Cerebellar cortex (tissue), 1 donor: ENCODE results near the gene NAA60.

ENCODE experiments used
- DNase-seq: peaks from one replicate; pipeline ENCODE4 v3.0.0-alpha.2; 2015; ENCODE audit warnings: low spot score

NAA60 gene

DNA sequence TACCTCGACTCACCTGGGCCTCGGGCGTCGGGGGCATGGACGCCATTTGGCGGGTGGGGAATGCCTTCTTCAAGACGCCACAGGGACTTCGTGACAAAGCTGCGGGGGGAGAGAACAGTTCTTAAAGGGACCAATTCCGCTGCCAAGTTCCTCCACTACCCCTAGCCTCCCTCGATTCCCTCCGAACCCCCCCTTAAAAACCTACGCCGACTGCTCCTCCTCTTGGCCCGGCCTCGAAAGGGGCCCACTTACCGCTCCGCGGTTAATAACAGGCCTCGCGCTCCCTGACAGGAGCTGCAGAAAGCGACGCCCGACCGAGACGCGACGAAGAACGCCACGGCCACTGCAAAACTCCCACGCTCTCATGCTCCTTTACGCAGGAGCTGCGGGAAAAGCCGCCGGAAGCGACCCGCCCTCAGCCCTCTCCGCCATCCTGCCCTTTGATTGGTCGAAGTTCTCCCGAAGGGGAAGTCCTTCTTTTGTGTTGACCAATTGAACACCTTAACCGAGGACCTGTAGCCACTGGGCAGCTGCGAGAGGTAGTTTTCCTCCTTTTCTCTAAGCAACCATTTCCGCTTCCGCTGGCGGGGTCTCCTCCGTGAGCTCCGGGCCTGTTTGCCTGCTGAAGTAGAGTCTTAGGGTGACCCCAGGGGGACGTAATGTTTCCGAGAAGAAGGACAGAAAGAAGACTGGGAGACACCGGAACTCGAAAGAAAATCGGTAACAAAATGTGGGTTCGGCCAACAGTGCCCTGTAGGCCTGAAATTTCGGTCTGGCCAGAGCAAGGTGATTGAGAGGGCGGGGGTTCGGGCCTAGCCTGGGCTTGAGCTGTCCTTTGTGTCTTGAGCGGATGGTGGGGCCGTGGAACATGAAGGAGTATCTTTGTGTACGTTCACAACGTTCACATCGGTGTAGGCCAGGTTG, at the start of gene NAA60, which contains the start of gene ZNF597:
Gene NAA60, plus strand, starts transcription at position 573 of the 924 bp plus-strand sequence. CDS start 32,548 bp downstream, outside the sequence.
Gene ZNF597, minus strand, starts transcription at position 397 of the 924 bp plus-strand sequence. Its CDS starts 351 bp downstream, at position 46.
- DNase-seq = peak; percentile 96

DNA sequence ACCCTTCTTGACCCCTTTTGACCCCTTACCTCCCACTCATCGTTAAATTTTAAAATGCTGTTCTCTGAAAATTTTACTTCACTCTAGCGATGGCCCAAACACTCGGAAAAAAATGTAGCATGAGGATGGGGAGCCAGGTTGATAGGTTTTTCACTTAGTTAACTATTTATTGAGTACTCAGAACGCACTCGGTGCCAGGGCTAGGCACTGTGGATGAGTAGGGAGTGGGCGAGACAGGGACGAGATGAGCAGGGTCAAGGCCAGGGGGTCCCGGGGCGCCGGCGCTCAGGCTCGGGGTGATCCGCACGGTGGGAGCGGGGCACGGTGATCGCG, 43.1 kb upstream of the NAA60 start:
- DNase-seq = no peak

- DNase-seq = peak; percentile 99
These were observed 42.4 kb upstream of the NAA60 start, which contains the start of the genes ZNF174 and ZSCAN32 for GRCh38 chr16:3400779-3401688. Gene ZNF174, plus strand, starts transcription at chr16:3401215. Its CDS starts 790 bp downstream, at chr16:3402005. Gene ZSCAN32, minus strand, starts transcription at chr16:3401004. Its CDS starts 3,447 bp downstream, at chr16:3397557.

DNA sequence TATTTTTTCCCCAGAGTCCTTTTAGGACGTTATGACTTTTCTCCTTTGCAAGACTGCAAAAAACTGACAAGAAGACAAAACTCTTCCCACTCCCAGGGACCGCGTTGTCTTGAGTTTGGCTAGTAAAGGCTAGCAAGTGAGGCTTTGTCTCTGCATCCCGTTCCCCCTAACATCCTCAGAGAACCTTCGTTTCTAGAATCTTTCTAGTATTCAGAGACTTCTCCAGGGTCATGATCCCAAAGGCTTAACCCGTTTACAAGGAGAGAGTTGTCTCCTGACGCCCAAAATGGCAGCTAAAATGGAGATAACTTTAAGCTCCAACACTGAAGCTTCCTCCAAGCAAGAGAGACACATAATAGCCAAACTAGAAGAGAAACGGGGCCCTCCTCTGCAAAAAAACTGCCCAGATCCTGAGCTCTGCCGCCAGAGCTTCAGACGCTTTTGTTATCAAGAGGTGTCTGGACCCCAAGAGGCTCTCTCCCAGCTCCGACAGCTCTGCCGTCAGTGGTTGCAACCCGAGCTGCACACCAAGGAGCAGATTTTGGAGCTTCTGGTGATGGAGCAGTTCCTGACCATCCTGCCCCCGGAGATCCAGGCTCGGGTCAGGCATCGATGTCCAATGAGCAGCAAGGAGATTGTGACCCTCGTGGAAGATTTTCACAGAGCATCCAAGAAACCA, 41.6 kb upstream of the NAA60 start:
- no peak for DNase-seq

GRCh38 chr16:3408561-3409197, 34.8 kb upstream of the NAA60 start:
- no peak for DNase-seq

DNA sequence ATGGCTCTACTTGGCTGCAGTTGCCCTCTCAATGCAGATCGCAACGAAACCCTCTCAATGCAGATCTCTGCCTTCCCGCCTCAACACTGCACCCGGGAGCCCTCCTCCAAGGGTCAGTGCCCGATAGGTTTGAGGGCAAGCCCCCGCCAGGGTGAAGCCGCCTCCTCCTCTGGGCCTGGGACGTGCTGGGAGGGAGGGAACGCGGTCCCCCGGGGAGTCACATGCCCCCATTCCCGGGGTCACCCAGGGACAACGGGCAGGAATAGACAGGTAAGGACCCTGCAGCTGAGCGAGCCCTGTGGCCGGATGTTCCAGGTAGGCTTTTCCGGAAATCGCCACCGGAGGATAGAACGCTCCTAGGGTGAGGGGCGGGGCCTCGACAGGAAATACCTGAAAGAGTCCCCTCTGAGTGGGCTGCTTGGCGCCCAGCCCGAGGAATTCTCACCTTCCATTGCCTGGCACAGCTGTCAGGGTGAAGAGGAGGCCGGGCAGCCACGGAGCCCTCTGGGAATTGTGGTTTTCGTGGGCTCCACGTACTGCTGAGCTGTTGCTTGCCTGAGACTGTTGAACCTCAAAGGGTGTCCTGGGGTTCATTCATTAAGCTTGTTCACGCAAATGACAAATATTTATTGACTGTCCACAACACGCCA, 29.6 kb upstream of the NAA60 start:
- DNase-seq = no peak

- DNase-seq = peak; percentile 69
These were observed 11.7 kb upstream of the NAA60 start for GRCh38 chr16:3431779-3432219.

DNA sequence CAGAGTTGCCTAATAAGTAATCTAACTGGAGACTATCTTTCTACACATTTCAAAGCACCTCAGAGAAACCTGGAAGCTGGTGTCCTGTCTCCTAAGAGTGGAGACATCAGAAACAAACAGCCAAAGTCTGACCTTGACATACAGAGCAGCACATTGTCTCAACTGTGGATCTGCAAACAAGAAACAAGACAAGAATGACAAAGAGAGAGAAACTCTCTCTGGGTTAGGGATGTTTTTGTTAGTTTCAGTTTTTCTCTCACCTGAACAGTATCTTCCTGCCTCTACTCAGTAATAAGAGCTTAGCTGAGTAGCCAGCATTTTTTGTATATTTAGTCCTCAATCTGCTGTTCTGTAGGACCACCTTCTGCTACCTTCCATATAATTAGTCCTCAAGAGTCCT, 9.1 kb upstream of the NAA60 start:
- no peak for DNase-seq

DNA sequence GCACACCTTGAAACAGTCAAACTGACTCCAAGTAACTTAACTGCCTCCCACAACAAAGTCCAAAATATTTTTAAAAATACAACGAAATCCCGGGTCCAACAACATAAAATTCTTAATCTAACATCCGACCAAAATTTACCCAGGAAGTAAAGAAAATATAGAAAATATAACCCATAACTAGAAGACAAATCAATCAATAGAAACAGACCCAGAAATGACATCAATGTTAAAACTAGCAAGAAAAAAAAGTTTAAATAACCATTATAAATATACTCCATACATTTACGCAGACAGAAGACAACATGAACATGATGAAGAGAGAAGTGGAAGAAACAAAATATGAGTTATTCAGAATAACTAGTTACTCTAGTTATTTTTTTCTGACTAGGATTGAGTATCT, 3.8 kb upstream of the NAA60 start:
- DNase-seq = no peak

DNA sequence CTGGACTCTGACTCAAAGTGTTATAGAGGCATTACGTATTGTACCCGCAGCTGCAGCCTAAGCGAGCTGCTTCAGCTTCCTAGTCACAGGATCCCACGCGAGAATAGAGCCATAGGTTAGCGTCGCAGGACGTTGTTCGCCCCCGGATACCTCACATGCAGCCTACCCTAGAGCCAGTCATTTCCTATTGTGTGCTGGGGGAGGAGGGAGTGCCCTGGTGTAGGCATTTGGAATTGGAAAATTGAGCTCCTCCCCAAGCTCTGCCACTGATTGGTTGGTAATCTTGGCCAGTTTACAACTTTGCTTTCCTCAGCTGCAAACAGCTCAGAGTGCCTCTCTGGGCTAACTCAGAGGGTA, 530 bp downstream of the NAA60 start:
- DNase-seq = no peak

DNA sequence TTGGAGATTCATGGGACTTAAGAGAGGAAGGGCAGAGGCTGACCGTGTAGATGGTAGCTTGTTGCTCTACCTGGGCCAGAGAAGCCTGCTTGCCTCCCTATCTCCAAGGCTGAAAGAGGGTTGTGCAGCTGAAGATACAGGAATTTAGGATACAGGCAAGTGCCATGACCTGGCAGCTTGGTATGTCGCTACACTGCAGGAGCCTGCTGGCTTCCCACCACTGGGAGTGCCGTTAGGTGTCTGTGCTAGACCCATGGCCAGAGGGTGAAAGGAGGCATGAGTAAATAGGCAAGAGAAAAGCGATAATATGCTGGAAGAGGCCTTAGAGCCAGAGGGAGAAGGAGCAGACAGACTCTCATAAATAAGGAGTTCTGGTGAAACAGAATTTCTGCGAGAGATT, 10.6 kb downstream of the NAA60 start:
- no peak for DNase-seq

DNA sequence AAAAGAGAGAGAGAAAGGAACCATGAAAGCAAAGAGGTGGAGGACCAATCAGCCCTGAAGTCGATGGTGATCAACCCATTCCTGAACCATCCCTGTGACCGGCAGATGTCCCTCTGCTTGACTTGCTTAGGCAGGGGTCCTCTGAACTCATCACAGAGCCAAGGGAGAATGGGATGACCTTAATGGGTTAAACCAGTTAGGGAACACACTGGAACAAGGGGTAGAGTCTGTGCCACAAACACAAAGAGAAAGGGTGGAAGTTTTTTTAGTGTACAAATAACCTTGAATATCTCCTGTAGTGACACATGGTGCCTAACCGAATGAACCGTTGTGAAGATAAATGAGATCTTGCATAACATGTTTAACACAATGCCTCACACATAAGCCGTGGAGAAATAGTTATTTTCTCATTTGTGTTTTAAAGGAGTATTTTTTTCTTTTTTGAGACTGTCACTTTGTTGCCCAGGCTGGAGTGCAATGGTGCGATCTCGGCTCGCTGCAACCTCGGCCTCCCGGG, 11.2 kb downstream of the NAA60 start:
- no peak for DNase-seq

- DNase-seq = peak; percentile 88
These were observed 14.2 kb downstream of the NAA60 start for GRCh38 chr16:3457434-3458252.

- DNase-seq = no peak
These were observed 14.9 kb downstream of the NAA60 start for GRCh38 chr16:3458278-3458851.

DNA sequence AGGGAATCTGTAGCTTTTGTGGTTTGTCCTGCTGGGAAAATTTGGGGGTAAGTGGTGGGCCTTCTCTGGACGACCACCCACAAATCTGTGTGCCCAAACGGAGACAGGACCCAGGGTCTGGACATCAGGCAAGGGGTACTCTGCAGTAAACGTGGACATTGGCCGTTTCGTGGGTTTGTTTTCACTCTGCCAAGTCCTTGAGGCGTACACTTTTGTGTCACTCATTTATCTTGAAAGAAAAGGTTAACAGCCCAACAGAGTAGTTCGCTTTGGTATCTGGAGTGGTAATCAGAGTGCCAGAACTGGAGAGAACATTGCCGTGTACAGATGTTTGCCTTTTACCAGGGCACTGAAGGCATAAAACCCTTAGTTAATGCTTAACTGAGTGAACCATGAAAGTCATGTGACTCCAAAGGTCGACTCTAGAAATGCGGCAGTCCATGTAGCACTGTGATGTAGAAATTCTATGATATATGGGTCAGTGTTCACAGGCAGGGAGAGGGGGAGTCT, 15.4 kb downstream of the NAA60 start:
- no peak for DNase-seq

GRCh38 chr16:3459401-3460090, 16.1 kb downstream of the NAA60 start:
- no peak for DNase-seq

DNA sequence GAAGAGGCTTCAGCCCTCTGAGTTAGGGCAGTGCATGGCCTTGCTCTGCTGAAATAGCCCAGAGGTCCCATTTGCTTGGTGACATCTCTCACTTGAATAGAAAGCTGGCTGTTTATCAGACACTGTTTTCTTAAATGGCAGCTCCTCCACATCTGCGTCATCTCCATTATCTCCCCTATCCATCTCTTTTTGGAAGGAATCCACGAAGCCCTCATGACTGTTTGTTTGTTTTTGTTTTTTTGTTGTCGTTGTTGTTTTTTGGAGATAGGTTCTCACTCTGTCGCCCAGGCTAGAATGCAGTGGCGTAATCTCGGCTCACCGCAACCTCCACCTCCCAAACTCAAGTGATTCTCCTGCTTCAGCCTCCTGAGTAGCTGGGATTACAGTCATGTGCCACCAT, 16.6 kb downstream of the NAA60 start:
- DNase-seq = no peak

DNA sequence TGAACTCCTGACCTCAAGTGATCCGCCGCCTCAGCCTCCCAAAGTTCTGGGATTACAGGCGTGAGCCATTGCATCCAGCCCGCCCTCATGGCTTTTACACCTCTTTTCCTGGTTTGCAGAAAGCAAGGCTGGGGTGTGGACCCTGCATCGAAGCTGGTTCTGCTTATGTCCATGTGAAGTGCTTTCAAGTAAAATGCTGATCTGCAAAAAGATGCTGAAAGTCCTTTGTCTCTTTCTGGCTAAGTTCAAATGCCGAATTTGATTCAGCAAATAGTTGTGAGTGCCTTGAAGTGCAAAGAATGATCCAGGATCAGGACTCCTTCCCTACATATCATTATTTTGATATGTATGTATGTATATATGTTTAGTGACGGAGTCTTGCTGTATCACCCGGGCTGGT, 17.1 kb downstream of the NAA60 start:
- DNase-seq = no peak

- no peak for DNase-seq
These were observed 17.7 kb downstream of the NAA60 start for GRCh38 chr16:3461151-3461550.
